ENCODE results near the gene MACROD2. TPM values are rescaled to one million over a fixed set of nuclear protein-coding genes. Genes with fewer than 3 reads are reported as not detected.

MACROD2 gene
- total RNA-seq, 2 donors from 2014 or later = not detected

DNA sequence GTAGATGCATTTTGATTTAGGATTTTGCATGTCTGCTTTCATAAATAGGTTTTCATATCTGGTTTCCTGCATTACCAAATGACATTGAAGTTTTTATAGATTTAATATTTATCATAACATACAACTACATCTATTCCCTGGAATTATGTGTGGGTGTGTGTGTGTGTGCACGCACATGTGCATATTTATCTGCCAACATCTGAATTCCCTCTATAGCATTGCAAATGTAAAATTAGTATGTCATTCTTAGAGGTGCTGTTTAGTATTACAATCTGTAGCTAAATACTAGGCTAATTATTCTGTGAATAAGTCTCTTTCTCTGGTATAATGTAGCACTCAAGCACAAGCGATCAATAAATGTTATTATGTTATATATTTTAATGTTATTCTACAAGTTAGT, 820.0 kb downstream of the MACROD2 start:
- H3K36me3 Mint-ChIP-seq (ENCODE audit: low read depth) = no peaks in the 10 kb centered on the region
- ATAC-seq (replicated peaks) = no peak
- H3K27ac Mint-ChIP-seq = no peak overlapping the region
- H3K4me3 Mint-ChIP-seq = no peak overlapping the region
- no peaks in the 10 kb centered on the region for H3K27me3 Mint-ChIP-seq
- H3K9me3 Mint-ChIP-seq = peaks cover 12% of the 10 kb centered on the region
- no peaks in the 10 kb centered on the region for H3K4me1 Mint-ChIP-seq

DNA sequence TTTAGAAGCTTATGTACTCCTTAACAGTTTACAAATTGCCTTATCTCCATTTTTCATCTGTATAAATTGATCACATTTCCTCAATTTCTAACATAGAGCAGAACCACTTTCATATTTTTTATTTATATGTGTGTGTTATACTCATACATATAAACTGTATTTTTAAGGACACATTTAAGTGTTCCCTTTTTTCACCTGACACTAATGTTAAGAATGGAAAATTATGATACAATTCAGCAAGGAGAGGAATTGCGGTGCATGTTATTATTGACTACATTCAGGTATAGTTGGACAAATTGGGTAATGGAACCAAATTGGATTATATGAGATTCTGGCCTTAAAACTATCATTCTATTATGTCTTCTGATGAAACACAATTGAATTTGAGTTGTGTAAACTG, 821.2 kb downstream of the MACROD2 start:
- no peak for ATAC-seq (replicated peaks)
- Mint-ChIP-seq H3K36me3 (ENCODE audit: low read depth) (no peaks in the 10 kb centered on the region), H3K27me3 (no peaks in the 10 kb centered on the region), H3K9me3 (peaks cover 6% of the 10 kb centered on the region), H3K27ac (no peak overlapping the region), H3K4me3 (no peak overlapping the region), H3K4me1 (no peaks in the 10 kb centered on the region)

DNA sequence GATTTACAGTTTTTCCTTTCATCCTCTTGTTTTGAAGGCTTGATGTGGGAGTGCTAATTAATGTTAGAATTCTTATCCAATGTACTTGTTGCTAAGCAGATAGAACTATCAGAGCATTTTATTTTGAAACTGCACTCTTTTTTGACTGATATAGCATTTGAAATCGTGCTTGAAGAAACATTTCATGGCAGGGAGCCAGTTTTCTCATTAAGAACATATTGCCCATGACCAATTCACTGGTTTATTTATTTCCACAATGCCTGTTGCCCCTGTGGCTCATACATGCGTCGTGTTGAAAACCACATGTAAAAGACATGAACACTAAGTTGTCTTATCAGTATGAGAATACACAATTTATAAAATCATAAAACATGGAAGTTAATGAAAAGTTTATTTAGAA, 821.8 kb downstream of the MACROD2 start:
- no peak for ATAC-seq (replicated peaks)
- H3K36me3 Mint-ChIP-seq (ENCODE audit: low read depth) = no peaks in the 10 kb centered on the region
- H3K4me1 Mint-ChIP-seq = no peaks in the 10 kb centered on the region
- no peak overlapping the region for H3K4me3 Mint-ChIP-seq
- H3K27me3 Mint-ChIP-seq = no peaks in the 10 kb centered on the region
- no peak overlapping the region for H3K27ac Mint-ChIP-seq
- H3K9me3 Mint-ChIP-seq = peaks cover 6% of the 10 kb centered on the region

DNA sequence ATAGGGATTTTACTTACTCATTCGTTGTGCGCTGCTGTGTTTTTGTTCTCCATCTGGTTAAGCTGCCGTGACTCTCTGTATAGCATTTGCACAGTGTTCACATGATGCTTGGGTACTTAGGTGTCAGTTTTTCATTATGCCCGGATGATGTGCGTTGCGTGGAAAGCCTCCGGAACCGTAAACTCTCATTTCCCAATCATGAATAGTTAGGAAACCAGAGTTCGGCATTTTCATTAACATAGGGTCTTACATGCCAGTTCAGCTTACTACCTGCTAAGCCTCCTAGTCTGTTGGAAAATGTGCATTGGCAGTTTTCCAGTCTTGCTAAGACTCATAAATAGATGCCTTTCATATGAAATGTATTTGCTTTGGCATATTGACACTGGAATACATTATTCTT, 825.5 kb downstream of the MACROD2 start:
- no peak overlapping the region for H3K27ac Mint-ChIP-seq
- H3K9me3 Mint-ChIP-seq = peaks cover 14% of the 10 kb centered on the region
- no peak for ATAC-seq (replicated peaks)
- H3K36me3 Mint-ChIP-seq (ENCODE audit: low read depth) = no peaks in the 10 kb centered on the region
- H3K4me3 Mint-ChIP-seq = no peak overlapping the region
- H3K4me1 Mint-ChIP-seq = no peaks in the 10 kb centered on the region
- no peaks in the 10 kb centered on the region for H3K27me3 Mint-ChIP-seq

DNA sequence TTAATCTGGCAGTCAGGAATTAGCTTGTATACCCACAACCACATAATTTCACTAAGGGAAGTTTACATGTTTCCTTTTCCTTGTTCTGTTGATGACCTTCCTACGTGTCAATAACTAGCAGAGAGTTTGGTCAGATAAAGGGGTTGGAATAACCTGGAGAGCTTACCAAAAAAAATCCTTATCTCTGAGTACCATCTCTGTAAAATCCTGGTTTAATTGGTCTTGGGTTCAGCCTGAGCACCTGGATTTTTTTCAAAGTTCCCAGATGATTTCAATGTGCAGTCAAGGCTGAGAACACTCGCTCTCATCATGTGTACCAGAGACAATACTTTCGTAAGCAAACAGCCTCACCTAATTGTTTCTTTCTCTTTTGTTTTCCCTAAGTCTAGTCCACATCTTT, 825.9 kb downstream of the MACROD2 start:
- Mint-ChIP-seq H3K27ac (no peak overlapping the region), H3K4me3 (no peak overlapping the region), H3K9me3 (peaks cover 15% of the 10 kb centered on the region), H3K4me1 (no peaks in the 10 kb centered on the region), H3K27me3 (no peaks in the 10 kb centered on the region), H3K36me3 (ENCODE audit: low read depth) (no peaks in the 10 kb centered on the region)
- ATAC-seq (replicated peaks) = no peak

DNA sequence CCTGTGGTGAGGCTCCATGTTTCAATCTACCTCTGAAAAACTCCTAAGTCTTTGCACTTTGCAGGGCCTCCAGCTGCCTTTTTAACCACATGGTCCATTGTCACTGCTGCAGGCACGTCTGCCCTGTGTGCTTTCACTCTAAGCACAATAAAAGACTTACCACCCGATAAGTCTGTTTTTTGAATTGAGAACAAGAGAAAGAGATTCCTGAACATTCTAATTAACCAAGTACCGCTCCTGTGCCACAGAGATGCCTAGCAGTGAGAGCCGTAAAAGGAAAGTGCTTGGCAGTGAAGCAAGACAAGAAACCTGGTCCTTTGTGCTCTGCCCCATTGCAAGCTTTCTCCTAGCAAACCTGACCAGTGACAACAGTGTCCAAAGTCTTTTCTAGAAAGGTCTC, 829.7 kb downstream of the MACROD2 start:
- Mint-ChIP-seq H3K27ac (no peak overlapping the region), H3K4me1 (no peaks in the 10 kb centered on the region), H3K9me3 (peaks cover 12% of the 10 kb centered on the region), H3K4me3 (no peak overlapping the region), H3K36me3 (ENCODE audit: low read depth) (no peaks in the 10 kb centered on the region), H3K27me3 (no peaks in the 10 kb centered on the region)
- ATAC-seq (replicated peaks) = no peak

DNA sequence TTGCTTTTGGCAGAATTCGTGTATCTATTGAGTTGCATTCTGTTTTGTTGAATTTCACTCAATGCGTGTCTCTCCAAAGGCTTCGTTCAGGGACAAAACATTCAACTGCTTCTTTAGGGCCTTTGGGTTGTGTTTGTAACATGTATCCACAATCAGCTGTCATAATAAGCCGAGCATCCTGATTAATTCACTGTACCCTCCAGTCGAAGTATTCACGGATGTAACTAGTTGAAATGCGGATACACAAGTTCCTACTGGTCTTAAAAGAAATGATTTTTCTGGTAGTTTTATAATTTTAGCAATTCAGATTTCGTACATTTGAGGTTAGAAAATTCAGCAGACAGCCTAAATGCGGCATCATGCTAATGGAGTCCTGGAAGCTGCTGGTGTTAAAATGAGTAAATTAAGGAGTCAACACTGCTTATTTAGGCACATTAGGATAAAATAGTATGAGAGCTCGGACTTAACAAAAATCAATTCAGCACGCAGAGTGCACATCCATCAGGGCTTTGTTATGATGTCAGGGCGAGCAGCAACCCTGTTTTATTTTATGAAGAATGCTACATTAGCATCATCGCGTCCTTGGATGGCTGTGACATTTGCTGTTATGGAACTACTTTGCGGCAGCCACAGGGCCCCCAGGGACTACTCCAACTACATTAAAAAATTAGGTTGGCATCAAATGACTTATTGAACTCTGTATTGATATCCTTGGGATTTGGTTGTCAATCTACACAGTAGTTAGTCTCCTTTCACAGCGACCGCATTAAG, 831.4 kb downstream of the MACROD2 start:
- peaks cover 12% of the 10 kb centered on the region for H3K9me3 Mint-ChIP-seq
- H3K4me1 Mint-ChIP-seq = no peaks in the 10 kb centered on the region
- no peaks in the 10 kb centered on the region for H3K27me3 Mint-ChIP-seq
- H3K4me3 Mint-ChIP-seq = no peak overlapping the region
- ATAC-seq (replicated peaks) = no peak
- no peaks in the 10 kb centered on the region for H3K36me3 Mint-ChIP-seq (ENCODE audit: low read depth)
- no peak overlapping the region for H3K27ac Mint-ChIP-seq

DNA sequence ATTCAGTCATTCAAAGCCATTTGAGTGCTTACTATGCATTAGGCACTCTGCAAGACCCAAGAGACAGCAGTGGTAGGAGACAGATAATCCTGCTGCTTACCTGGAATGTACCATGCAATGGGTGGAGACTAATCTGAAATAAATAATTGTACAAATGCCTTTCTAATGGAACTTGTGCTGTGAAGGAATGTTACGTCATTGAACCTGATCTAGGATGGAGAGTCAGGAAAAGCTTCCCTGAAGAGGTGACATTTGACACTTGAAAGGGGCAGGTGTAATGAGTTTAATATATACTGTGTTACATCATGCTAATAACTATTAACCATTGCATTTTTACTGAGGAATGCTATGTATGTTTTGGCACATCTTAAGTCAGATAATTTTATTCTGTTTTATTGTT, 833.1 kb downstream of the MACROD2 start:
- H3K27ac Mint-ChIP-seq = no peak overlapping the region
- ATAC-seq (replicated peaks) = no peak
- no peaks in the 10 kb centered on the region for H3K4me1 Mint-ChIP-seq
- H3K27me3 Mint-ChIP-seq = no peaks in the 10 kb centered on the region
- H3K36me3 Mint-ChIP-seq (ENCODE audit: low read depth) = no peaks in the 10 kb centered on the region
- peaks cover 7% of the 10 kb centered on the region for H3K9me3 Mint-ChIP-seq
- H3K4me3 Mint-ChIP-seq = no peak overlapping the region

DNA sequence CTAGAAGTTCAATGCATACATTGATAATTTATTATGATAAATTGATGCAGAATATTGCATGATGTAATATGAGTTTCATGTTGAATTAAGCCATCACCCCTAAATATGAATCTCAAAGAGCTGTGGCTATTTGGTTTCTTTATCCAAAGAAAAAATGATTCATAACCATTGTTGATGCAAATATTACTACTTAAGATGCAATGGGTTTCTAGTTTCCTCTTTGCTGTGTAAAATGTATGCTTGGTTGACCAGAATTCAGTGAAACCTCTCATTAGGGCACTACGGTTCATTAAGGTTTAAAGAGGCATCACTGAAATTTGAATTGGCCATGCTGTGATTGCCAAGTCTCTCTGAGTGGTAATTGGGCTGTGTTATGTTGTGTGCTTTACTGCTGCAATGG, 834.6 kb downstream of the MACROD2 start:
- peaks cover 7% of the 10 kb centered on the region for H3K9me3 Mint-ChIP-seq
- H3K4me1 Mint-ChIP-seq = no peaks in the 10 kb centered on the region
- no peak overlapping the region for H3K27ac Mint-ChIP-seq
- H3K4me3 Mint-ChIP-seq = no peak overlapping the region
- no peak for ATAC-seq (replicated peaks)
- no peaks in the 10 kb centered on the region for H3K36me3 Mint-ChIP-seq (ENCODE audit: low read depth)
- H3K27me3 Mint-ChIP-seq = no peaks in the 10 kb centered on the region

DNA sequence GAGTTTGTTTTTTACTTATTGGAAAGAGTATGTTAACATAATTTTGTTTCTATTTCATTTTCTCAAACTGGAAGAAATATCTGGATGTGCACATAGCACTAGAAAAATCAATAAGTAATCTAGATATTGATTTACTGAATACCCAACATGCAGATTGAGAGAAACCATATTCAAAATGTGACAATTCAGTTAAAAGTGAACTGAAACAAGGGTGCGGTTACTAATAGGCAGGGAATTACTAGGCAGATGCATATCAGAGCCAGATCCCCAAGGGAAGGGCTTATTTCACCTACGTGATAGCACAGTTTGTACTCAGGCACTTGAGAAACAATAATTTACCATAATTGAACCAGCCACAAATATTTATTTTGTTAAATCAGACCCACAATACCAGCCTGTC, 835.1 kb downstream of the MACROD2 start:
- Mint-ChIP-seq H3K9me3 (peaks cover 7% of the 10 kb centered on the region), H3K36me3 (ENCODE audit: low read depth) (no peaks in the 10 kb centered on the region), H3K4me1 (no peaks in the 10 kb centered on the region), H3K4me3 (no peak overlapping the region), H3K27me3 (no peaks in the 10 kb centered on the region), H3K27ac (no peak overlapping the region)
- ATAC-seq (replicated peaks) = no peak

DNA sequence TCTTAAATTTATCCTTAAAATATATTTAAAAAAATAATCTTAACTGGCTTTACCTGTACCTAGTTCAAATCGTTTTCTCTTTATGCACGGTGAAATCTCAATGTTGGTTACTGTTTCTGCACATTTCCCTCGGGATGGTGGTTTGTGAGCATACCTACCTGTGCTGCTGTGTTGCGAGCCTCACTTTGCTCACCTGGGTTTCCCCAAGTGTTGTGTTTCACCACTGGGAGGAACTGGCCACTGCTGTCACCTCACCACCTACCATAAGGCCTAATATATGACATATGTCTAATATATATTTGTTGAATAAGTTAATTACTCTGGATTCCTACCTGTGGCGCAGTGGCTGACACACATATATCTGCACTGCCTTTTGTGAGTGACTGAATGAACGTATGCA, 835.6 kb downstream of the MACROD2 start:
- H3K27me3 Mint-ChIP-seq = no peaks in the 10 kb centered on the region
- no peak for ATAC-seq (replicated peaks)
- no peak overlapping the region for H3K27ac Mint-ChIP-seq
- H3K36me3 Mint-ChIP-seq (ENCODE audit: low read depth) = no peaks in the 10 kb centered on the region
- peaks cover 3% of the 10 kb centered on the region for H3K9me3 Mint-ChIP-seq
- H3K4me1 Mint-ChIP-seq = no peaks in the 10 kb centered on the region
- H3K4me3 Mint-ChIP-seq = no peak overlapping the region

DNA sequence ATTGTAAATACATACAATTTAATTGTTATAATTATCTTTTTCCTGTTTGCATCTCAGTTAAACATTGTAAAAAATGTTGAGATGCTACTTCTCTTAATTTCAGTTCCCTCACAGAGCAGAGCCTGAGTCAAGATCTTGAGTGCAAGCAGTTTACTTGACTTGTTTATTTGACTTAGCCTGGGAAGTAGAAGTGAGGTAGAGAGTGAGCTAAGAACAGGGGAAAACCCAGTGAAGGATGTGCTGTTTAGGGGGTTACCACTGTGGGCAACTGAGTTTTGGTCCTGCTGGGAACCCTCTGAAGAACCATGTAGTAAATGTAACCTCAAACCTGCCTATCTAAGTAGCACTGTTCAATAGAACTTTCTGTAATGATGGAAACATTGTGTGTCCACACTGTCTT, 837.3 kb downstream of the MACROD2 start:
- no peak overlapping the region for H3K4me3 Mint-ChIP-seq
- no peaks in the 10 kb centered on the region for H3K4me1 Mint-ChIP-seq
- no peaks in the 10 kb centered on the region for H3K36me3 Mint-ChIP-seq (ENCODE audit: low read depth)
- ATAC-seq (replicated peaks) = no peak
- no peak overlapping the region for H3K27ac Mint-ChIP-seq
- no peaks in the 10 kb centered on the region for H3K27me3 Mint-ChIP-seq
- H3K9me3 Mint-ChIP-seq = peaks cover 3% of the 10 kb centered on the region

DNA sequence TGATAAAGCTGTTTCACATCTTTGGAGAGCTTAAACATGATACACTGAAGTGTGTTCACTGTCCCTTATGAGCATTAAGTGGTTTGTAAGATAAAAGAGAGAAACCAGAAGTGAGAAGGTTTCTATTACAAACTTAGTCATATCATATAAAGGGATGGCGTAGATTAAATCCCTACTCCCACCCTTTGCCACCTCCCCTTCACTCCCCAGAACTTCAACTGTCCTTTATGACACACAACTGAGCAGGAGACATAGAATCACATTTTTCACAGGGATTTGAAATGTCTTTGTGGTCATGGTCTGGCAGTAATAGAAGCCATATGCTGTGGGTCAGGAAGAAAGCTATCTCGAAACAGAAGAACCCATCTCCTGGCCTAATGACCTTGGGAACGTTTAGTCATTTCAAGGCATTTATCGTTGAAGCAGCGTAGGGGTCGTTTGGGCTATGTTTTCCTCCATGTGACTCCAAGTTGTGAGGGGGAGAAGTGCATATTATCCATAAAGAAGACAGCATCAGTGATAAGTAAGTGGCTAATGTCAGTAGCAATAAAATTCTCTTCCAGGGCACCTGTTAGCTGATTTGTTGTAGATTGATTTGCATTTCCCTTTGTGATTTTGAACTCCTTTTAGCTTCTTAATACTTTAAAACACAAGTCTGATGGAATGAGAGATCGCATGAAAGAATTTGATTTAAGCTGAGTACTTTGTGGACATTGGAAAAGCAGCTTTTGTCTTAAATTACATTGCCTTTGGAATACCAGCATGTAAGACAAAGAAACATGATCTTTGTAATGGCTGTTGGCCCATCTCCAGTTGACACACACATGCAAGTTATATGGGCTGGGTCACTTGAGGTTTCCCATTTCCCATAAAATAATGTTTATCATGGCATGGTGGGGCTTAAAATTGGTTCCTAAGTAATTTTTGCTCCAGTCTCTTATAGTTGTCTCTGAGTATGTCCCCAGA, 843.6 kb downstream of the MACROD2 start:
- ATAC-seq (replicated peaks) = no peak
- Mint-ChIP-seq H3K36me3 (ENCODE audit: low read depth) (no peaks in the 10 kb centered on the region), H3K27ac (no peak overlapping the region), H3K27me3 (no peaks in the 10 kb centered on the region), H3K9me3 (peaks cover 4% of the 10 kb centered on the region), H3K4me1 (no peaks in the 10 kb centered on the region), H3K4me3 (no peak overlapping the region)

DNA sequence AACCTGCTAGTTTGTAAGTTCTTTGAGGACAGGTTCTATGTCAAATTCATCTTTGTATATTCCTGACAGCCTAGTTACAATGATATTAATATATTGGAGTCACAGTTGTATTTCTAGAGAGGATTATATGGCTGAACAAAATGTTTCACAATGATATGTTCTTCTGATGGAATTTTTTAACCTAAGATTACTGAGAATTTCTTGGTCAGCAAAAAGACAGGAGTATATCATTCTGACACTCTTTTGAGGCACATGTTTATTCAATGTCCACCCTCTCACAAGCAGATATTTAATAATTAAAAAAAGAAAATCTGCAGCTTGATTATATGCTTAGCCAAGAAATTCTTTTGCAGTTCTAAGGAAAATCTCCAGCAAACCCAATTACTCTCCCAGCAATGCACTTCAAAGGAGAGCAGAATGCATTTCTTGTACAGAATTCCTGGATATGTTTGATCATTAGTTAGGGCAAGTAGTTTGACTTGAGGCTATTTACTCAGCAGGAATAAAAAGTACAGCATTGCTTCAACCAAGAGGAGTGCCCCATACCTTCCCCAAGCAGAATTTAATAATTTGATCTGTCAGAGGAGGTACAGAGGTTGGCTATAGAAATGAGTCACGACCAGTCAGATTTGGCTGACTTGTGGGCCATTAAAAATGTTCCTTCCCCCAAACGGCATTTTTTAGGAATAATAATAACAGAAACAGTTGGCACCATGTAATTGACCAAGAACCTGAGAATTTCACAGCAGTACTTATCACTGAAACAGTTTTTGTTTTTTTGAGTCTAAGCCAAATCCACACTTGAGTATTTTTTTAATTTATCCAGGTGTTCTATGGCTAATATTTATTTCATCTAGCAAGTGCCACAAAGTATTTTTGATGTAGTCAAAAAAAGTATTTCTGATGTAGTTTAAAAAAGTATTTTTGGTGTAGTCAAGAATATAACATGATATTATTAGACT, 850.2 kb downstream of the MACROD2 start:
- Mint-ChIP-seq H3K27me3 (no peaks in the 10 kb centered on the region), H3K36me3 (ENCODE audit: low read depth) (no peaks in the 10 kb centered on the region), H3K9me3 (peaks cover 5% of the 10 kb centered on the region), H3K4me1 (no peaks in the 10 kb centered on the region), H3K27ac (no peak overlapping the region), H3K4me3 (no peak overlapping the region)
- no peak for ATAC-seq (replicated peaks)
